ENCODE measurements around the gene ABCD3. TPM values are rescaled to one million over a fixed set of nuclear protein-coding genes. Genes with fewer than 3 reads are reported as not detected.

The ABCD3 gene
- total and polyA plus RNA-seq, 2 of the 13 experiments (the other 11 are each of a cell fraction or from before 2014, with no cell fraction given) = 27.5 to 166 TPM

- TF ChIP-seq, protein P1, sequence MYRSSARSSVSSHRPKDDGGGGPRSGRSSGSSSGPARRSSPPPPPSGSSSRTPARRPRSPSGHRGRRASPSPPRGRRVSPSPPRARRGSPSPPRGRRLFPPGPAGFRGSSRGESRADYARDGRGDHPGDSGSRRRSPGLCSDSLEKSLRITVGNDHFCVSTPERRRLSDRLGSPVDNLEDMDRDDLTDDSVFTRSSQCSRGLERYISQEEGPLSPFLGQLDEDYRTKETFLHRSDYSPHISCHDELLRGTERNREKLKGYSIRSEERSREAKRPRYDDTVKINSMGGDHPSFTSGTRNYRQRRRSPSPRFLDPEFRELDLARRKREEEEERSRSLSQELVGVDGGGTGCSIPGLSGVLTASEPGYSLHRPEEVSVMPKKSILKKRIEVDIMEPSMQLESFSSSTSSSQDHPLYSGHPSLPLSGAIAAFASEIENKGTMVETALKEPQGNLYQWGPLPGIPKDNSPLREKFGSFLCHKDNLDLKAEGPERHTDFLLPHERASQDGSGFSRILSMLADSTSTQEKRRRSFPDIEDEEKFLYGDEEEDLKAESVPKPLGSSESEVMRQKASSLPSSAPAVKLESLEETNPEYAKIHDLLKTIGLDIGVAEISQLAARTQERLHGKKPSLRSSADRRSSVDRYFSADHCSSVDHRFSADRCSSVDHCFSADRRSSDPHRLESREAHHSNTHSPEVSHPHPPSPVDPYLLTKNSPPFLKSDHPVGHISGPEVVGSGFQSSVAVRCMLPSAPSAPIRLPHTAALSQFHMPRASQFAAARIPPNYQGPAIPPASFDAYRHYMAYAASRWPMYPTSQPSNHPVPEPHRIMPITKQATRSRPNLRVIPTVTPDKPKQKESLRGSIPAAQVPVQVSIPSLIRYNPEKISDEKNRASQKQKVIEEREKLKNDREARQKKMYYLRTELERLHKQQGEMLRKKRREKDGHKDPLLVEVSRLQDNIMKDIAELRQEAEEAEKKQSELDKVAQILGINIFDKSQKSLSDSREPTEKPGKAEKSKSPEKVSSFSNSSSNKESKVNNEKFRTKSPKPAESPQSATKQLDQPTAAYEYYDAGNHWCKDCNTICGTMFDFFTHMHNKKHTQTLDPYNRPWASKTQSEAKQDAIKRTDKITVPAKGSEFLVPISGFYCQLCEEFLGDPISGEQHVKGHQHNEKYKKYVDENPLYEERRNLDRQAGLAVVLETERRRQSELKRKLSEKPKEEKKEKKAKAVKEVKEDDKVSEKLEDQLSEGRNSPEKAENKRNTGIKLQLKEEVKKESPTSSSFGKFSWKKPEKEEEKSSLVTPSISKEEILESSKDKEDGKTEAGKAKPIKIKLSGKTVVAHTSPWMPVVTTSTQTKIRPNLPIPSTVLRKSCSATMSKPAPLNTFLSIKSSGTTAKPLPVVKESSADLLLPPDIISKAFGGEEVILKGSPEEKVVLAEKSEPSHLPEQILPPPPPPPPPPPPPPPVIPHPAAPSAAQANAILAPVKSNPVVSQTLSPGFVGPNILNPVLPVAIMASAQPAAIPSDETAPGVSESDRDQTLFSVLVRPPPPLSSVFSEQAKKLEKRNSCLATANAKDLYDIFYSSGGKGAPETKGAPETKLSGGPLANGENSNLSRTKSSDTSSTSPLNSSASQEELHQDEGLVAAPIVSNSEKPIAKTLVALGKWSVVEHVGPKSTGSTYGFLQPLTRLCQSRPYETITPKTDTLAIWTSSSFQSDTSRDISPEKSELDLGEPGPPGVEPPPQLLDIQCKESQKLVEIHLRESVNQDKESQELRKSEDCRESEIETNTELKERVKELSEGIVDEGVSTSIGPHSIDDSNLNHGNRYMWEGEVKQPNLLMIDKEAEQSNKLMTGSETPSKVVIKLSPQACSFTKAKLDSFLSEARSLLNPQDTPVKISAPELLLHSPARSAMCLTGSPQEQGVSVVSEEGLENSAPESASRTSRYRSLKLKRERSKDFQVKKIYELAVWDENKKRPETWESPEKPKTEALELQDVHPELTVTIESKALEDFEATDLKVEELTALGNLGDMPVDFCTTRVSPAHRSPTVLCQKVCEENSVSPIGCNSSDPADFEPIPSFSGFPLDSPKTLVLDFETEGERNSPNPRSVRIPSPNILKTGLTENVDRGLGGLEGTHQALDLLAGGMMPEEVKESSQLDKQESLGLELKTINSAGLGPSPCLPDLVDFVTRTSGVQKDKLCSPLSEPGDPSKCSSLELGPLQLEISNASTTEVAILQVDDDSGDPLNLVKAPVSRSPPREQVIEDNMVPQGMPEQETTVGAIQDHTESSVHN (CRISPR knock-in tag; IDR thresholded peaks at IDR 0.05) = no peak
- TF ChIP-seq, protein P2, sequence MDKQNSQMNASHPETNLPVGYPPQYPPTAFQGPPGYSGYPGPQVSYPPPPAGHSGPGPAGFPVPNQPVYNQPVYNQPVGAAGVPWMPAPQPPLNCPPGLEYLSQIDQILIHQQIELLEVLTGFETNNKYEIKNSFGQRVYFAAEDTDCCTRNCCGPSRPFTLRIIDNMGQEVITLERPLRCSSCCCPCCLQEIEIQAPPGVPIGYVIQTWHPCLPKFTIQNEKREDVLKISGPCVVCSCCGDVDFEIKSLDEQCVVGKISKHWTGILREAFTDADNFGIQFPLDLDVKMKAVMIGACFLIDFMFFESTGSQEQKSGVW (CRISPR knock-in tag; IDR thresholded peaks at IDR 0.05; ENCODE audit: borderline replicate concordance) = no peak
- TF ChIP-seq HMGXB3 (CRISPR knock-in tag; IDR thresholded peaks at IDR 0.05; ENCODE audit: borderline replicate concordance) (no peak; the same call in 1 of the 2 replicates), JUNB (CRISPR knock-in tag; IDR thresholded peaks at IDR 0.05; ENCODE audit: borderline replicate concordance) (peak; percentile 84; the same call in 1 of the 2 replicates), ZNF577 (CRISPR knock-in tag; IDR thresholded peaks at IDR 0.05; ENCODE audit: borderline replicate concordance, low read depth) (no peak), RXRB (CRISPR knock-in tag; IDR thresholded peaks at IDR 0.05; ENCODE audit: borderline replicate concordance) (peak; percentile 95), FOXP1 (IDR thresholded peaks at IDR 0.05) (peak; percentile 70; the same call in 1 of the 2 replicates), FOXP1 (CRISPR knock-in tag; IDR thresholded peaks at IDR 0.05) (peak; percentile 92), ZSCAN29 (CRISPR knock-in tag; conservative IDR thresholded peaks at IDR 0.05) (no peak), THAP11 (CRISPR knock-in tag; IDR thresholded peaks at IDR 0.05) (peak; percentile 76), NR2C2 (CRISPR knock-in tag; IDR thresholded peaks at IDR 0.05; ENCODE audit: borderline replicate concordance) (peak; percentile 78), KDM1A (CRISPR knock-in tag; IDR thresholded peaks at IDR 0.05) (peak; percentile 49; the same call in 1 of the 2 replicates), CBX5 (CRISPR knock-in tag; IDR thresholded peaks at IDR 0.05; ENCODE audit: borderline replicate concordance) (0 out of 2 replicates have a peak, but pooled peaks have one; percentile 64), NFYC (CRISPR knock-in tag; IDR thresholded peaks at IDR 0.05) (0 out of 2 replicates have a peak, but pooled peaks have one; percentile 29), PRPF4 (IDR thresholded peaks at IDR 0.05; ENCODE audit: low read depth, low read length, poor library complexity, severe bottlenecking) (no peak), XRCC5 (optimal IDR thresholded peaks at IDR 0.05; ENCODE audit: low read length) (no peak), GABPB1 (CRISPR knock-in tag; IDR thresholded peaks at IDR 0.05) (no peak), RARA (CRISPR knock-in tag; IDR thresholded peaks at IDR 0.05) (peak; percentile 89)
Measured at GRCh38 chr1:94383966-94384408, 34.2 kb upstream of the ABCD3 start (continued).

All from HepG2 (cell line).